Kidney (tissue), 14 donors: ENCODE results near the gene BMAL2. TPM values are rescaled to one million over a fixed set of nuclear protein-coding genes. Genes with fewer than 3 reads are reported as not detected.
A peak's percentile ranks its signal among the peaks of the same experiment; 100 is the strongest.

Experiments used
- DNase-seq, 5 donors: peaks; one replicate each; pipeline ENCODE4 v3.0.0-alpha.2; 2013 to 2020
- FAIRE-seq: peaks from 2 replicates; lab custom pipeline; 2012; peaks lifted over from hg19 to GRCh38; lab: Jason Lieb, UNC
- H3K27ac ChIP-seq, 2 donors: one replicate each; pipeline ENCODE4 v1.7.0; 2013; ENCODE audit warnings: low read depth in 2 of 2, low read length in 2 of 2, inconsistent platforms in 1 of 2
- H3K27me3 ChIP-seq: one replicate; pipeline ENCODE4 v1.7.1; 2013; ENCODE audit warnings: low read length, inconsistent platforms; ENCODE audit not compliant: control insufficient read depth, insufficient read depth
- H3K36me3 ChIP-seq, 3 donors: one replicate each; pipeline versions ENCODE4 v1.7.0 to v1.7.1; 2013; ENCODE audit warnings: low read length in 3 of 3, control low read depth in 1 of 3, inconsistent platforms in 1 of 3; ENCODE audit not compliant: insufficient read depth in 3 of 3, control insufficient read depth in 2 of 3
- H3K4me1 ChIP-seq, 3 donors: one replicate each; pipeline versions ENCODE4 v1.7.0 to v1.7.1; 2013; ENCODE audit warnings: low read length in 3 of 3, inconsistent platforms in 1 of 3, low read depth in 1 of 3; ENCODE audit not compliant: control insufficient read depth in 2 of 3, insufficient read depth in 2 of 3
- H3K4me3 ChIP-seq, 3 donors: one replicate each; pipeline versions ENCODE4 v1.7.0 to v1.8.1; 2013; ENCODE audit warnings: low read length in 3 of 3, control low read depth in 1 of 3, inconsistent platforms in 1 of 3
- H3K9ac ChIP-seq, 3 donors: one replicate each; pipeline versions ENCODE4 v1.7.0 to v1.7.1; 2013; ENCODE audit warnings: low read length in 3 of 3, control low read depth in 1 of 3, inconsistent platforms in 1 of 3
- H3K9me3 ChIP-seq, 3 donors: one replicate each; pipeline versions ENCODE4 v1.7.0 to v1.7.1; 2013; ENCODE audit warnings: low read length in 3 of 3, control low read depth in 1 of 3, inconsistent platforms in 1 of 3; ENCODE audit not compliant: control insufficient read depth in 2 of 3, insufficient read depth in 1 of 3
- intact Hi-C: fragments of 100-400 bp; cut with DNase I; formaldehyde crosslinking; loops from one replicate; pipeline ENCODE4 v1.11.1; 2022
- polyA plus RNA-seq: library from polyadenylated mRNA; stranded (reverse); fragments of 350-450 nt; fragmentation: Illumina TruSeq; extraction: RNeasy Lipid Tissue Mini Kit (QIAGEN cat#74804); gene quantifications from one replicate; pipeline ENCODE4 v1.2.3, GENCODE V29; 2014; ENCODE audit warnings: low read depth, low replicate concordance; ENCODE audit not compliant: insufficient read depth
- total RNA-seq: library from RNA; stranded (reverse); fragmentation: NEBNext Ultra II Directional; extraction: Animal tissue kit (Norgen Biotek cat#: 25700); gene quantifications from one replicate; pipeline ENCODE4 v1.2.1, GENCODE V29; 2021
- TF ChIP-seq, protein P1 (sequence below): IDR thresholded peaks from 3 replicates; pipeline ENCODE4 v1.5.1; 2012; ENCODE audit warnings: mild to moderate bottlenecking, moderate library complexity, borderline replicate concordance; ENCODE audit not compliant: insufficient read depth; ENCODE audit errors: extremely low read depth
- donor health status: control.
- donor health status: control.
- donor health status: control.
- donor health status: control.
- donor health status: control.
- donor health status: DM: yes; HTN: yes; CAD: no.
- donor health status: Normal renal cell carcinoma (clear cell type).

Gene BMAL2
- total and polyA plus RNA-seq, 2 donors from 2014 or later, result 0.47 to 12.8 TPM

GRCh38 chr12:27324530-27324929, 8.1 kb upstream of the BMAL2 start:
- intact Hi-C loops, result no loop called here
- no peaks in the 10 kb centered on the region for H3K27me3 ChIP-seq
- H3K36me3 ChIP-seq, result peaks cover 0 to 25% (median 15%) of the 10 kb centered on the region in 3 donors
- no peak overlapping the region for H3K4me3 ChIP-seq
- no peak overlapping the region for H3K9ac ChIP-seq
- TF ChIP-seq, protein P1, sequence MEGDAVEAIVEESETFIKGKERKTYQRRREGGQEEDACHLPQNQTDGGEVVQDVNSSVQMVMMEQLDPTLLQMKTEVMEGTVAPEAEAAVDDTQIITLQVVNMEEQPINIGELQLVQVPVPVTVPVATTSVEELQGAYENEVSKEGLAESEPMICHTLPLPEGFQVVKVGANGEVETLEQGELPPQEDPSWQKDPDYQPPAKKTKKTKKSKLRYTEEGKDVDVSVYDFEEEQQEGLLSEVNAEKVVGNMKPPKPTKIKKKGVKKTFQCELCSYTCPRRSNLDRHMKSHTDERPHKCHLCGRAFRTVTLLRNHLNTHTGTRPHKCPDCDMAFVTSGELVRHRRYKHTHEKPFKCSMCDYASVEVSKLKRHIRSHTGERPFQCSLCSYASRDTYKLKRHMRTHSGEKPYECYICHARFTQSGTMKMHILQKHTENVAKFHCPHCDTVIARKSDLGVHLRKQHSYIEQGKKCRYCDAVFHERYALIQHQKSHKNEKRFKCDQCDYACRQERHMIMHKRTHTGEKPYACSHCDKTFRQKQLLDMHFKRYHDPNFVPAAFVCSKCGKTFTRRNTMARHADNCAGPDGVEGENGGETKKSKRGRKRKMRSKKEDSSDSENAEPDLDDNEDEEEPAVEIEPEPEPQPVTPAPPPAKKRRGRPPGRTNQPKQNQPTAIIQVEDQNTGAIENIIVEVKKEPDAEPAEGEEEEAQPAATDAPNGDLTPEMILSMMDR, result no peak
- H3K4me1 ChIP-seq, result no peaks in the 10 kb centered on the region
- FAIRE-seq (no peak), DNase-seq (no peak)
- H3K9me3 ChIP-seq, result no peaks in the 10 kb centered on the region
- H3K27ac ChIP-seq, result no peak overlapping the region

DNA sequence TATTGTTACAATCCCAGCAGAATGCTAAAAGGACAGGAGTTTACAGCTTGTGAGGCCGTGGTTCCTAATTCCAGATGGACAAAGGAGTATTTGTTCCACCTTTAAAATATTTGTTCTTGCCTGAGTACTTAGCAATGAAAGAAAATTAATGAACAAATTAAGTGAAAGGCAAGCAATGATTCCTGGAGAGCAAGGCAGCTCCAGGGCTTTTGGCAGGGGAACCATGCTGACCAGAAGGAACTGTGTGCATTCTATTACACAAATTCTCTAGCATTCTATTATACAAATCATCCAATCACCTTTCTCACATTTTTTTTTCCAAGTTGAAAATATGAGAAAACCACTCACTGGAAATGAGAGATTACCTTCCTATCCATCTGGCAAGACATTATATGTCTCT, 1.8 kb upstream of the BMAL2 start:
- Histone ChIP-seq H3K4me1 (peaks cover 0 to 5% (median 3%) of the 10 kb centered on the region in 3 donors), H3K36me3 (peaks cover 0 to 9% (median 3%) of the 10 kb centered on the region in 3 donors), H3K27ac (no peak overlapping the region), H3K9me3 (no peaks in the 10 kb centered on the region), H3K9ac (no peak overlapping the region), H3K4me3 (no peak overlapping the region), H3K27me3 (no peaks in the 10 kb centered on the region)
- FAIRE-seq (no peak), DNase-seq (peak in 3 of 5 donors; percentile 17 to 63 (median 61))
- intact Hi-C loops, result no loop called here
- TF ChIP-seq, protein P1, result no peak

GRCh38 chr12:27331291-27331926, 1.2 kb upstream of the BMAL2 start:
- Histone ChIP-seq H3K4me3 (no peak overlapping the region), H3K27me3 (no peaks in the 10 kb centered on the region), H3K9ac (no peak overlapping the region), H3K4me1 (peaks cover 0 to 5% (median 3%) of the 10 kb centered on the region in 3 donors), H3K27ac (no peak overlapping the region), H3K36me3 (peaks cover 0 to 5% (median 3%) of the 10 kb centered on the region in 3 donors), H3K9me3 (no peaks in the 10 kb centered on the region)
- FAIRE-seq (no peak), DNase-seq (peak in 3 of 5 donors; percentile 12 to 63 (median 57))
- intact Hi-C loops, result no loop called here
- TF ChIP-seq, protein P1, result no peak

DNA sequence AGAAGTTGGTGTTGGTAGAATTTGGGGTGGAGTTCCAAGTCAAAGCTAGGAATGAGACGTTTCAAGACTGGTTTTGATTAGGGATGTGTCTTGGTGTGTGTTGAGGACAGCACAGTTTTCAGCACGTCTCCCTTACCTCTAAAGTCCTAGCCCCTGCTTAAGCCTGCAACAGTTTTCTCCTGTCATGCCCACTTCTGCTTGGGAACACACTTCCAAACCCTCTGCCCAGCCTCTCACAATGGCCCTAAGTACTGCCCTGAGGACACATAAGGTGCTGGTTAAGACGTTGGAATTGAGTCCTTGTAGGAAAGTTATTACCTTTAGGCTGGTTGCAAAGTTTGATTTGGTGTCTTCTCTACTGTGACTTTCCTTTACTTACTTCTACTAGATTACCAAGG, 710 bp upstream of the BMAL2 start:
- Histone ChIP-seq H3K27ac (no peak overlapping the region), H3K27me3 (no peaks in the 10 kb centered on the region), H3K4me3 (peak overlapping the region in 1 of 3 donors; percentile 55), H3K9ac (no peak overlapping the region), H3K4me1 (peaks cover 0 to 5% (median 3%) of the 10 kb centered on the region in 3 donors), H3K36me3 (peaks cover 0 to 4% (median 3%) of the 10 kb centered on the region in 3 donors), H3K9me3 (no peaks in the 10 kb centered on the region)
- no peak for FAIRE-seq
- TF ChIP-seq, protein P1, result no peak
- intact Hi-C loops, result no loop called here
- DNase-seq, result no peak
